GM12865 (cell line): Measurements from ENCODE around the gene DAZAP2.
"Not testable (repeated sequence)": the region's sequence is repeated elsewhere in the genome, so short reads cannot be mapped to it uniquely, and the experiment has no call there.

ENCODE experiments used
- DNase-seq: peaks from one replicate; pipeline ENCODE4 v3.0.0; 2010; ENCODE audit warnings: low read depth
- H3K4me3 ChIP-seq: 2 replicates; pipeline ENCODE4 v1.5.1; 2011; ENCODE audit warnings: mild to moderate bottlenecking, low read depth, low read length, control low read depth
- TF ChIP-seq, protein P1 (sequence below): IDR thresholded peaks from 2 replicates; pipeline ENCODE4 v1.5.1; 2011; ENCODE audit warnings: low read length, control low read depth, low read depth, inconsistent platforms; ENCODE audit not compliant: insufficient read depth; ENCODE audit errors: missing control alignments

Gene DAZAP2

GRCh38 chr12:51265024-51265423 is 26.4 kb downstream of the DAZAP2 start:
- TF ChIP-seq, protein P1, sequence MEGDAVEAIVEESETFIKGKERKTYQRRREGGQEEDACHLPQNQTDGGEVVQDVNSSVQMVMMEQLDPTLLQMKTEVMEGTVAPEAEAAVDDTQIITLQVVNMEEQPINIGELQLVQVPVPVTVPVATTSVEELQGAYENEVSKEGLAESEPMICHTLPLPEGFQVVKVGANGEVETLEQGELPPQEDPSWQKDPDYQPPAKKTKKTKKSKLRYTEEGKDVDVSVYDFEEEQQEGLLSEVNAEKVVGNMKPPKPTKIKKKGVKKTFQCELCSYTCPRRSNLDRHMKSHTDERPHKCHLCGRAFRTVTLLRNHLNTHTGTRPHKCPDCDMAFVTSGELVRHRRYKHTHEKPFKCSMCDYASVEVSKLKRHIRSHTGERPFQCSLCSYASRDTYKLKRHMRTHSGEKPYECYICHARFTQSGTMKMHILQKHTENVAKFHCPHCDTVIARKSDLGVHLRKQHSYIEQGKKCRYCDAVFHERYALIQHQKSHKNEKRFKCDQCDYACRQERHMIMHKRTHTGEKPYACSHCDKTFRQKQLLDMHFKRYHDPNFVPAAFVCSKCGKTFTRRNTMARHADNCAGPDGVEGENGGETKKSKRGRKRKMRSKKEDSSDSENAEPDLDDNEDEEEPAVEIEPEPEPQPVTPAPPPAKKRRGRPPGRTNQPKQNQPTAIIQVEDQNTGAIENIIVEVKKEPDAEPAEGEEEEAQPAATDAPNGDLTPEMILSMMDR, result no peak
- H3K4me3 ChIP-seq, result no peak overlapping the region
- DNase-seq, result peak; percentile 55

DNA sequence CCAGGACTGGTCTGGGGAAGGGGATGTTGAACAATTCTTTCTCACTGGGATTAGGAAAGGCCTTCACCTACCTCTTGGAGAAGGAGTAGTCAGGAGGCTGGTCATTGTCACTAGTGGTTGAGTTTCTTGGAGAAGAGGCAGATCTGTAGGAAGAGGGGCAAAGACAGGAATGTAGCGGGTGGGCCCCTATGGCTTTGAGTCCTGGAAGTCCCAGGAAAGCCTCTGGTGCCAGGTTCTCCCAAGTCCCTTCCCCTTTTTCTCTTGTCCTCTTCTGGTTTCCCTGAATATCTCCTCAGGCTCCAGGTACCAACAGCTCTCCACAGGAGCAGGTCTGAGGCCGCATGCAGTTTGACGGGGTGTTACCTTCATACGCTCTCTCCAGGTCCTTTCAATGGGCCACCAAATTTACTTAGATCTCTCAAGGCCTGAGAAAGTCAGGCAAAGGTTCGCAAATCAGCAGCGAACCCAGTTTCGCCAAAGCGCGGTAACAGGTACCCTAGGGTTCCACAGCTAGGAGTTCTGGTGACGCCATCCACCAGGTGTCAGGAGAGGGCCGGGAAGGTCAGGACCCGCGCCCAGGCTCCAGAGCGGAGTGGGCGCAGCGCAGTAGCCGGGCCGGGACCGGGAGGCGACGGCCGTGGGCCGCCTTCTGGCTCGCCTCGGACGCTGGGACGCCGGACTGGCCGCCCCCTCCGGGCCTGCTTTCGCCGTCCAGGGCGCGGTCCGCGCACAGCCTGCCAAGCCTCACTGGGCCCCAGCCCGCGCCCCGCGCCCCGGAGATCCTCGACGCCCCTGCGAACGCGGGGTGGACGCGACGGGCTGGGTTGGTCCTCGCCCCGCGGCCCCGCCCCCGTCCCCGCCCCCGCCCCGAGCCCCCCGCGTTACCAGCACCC is 30.8 kb downstream of the DAZAP2 start:
- no peak overlapping the region; the same call in 1 of the 2 replicates for H3K4me3 ChIP-seq
- TF ChIP-seq, protein P1, result peak; percentile 28
- peak; percentile 44 for DNase-seq

- peak; percentile 78 for DNase-seq
- TF ChIP-seq, protein P1, result no peak
- H3K4me3 ChIP-seq, result peak within 1 kb of the TSS; percentile 85
These were observed 31.7 kb downstream of the DAZAP2 start, which contains the start of gene SMAGP for GRCh38 chr12:51270067-51270950. TSS of gene SMAGP (minus strand) at chr12:51270415. CDS start at chr12:51269278, 1,137 bp downstream.

- H3K4me3 ChIP-seq, result peak overlapping the region; percentile 85
- TF ChIP-seq, protein P1, result no peak
- DNase-seq, result no peak
These were observed 32.4 kb downstream of the DAZAP2 start for GRCh38 chr12:51270951-51271518.

GRCh38 chr12:51272810-51273209 is 34.2 kb downstream of the DAZAP2 start:
- not testable (repeated sequence) for H3K4me3 ChIP-seq, DNase-seq

DNA sequence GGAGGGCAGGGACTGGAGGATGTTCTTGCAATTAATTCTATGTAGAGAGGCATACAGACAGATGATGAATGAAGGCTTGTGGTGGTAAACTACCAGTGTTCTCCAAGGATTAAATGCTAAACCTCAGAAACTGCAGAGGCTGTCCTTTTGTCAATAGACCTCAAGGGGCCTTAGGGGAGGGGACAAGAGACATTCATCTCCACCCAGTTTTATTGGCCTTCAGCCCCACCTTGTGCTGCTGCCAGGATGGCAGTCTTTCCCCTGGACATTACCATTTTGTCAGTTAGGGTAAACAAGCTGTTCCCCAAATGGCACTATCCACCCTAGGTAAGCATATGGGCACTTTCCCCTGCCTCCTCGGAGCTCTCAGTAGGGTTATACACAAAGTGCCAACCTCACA is 36.5 kb downstream of the DAZAP2 start:
- DNase-seq, result no peak
- TF ChIP-seq, protein P1, result no peak
- no peak overlapping the region for H3K4me3 ChIP-seq
